ENCODE results near the gene FKBP1A.

DNA sequence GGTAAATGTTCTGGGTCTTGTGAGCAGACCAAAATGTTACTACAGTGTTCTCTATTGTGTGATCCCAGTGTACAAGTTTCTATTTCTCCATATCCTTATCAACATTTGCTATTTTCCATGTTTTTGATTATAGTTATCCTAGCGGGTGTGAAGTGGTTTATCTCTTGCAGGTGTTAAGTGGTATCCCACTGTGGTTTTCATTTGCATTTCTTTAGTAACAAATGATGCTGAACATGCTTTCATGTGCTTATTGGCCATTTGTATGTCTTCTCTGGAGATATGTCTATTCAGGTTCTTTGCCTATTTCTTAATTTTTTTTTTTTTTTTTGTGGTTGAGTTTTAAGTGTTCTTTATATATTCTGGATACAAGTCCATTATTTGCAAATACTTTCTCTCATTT, 38.3 kb upstream of the FKBP1A start:
- TF ChIP-seq, protein P1, sequence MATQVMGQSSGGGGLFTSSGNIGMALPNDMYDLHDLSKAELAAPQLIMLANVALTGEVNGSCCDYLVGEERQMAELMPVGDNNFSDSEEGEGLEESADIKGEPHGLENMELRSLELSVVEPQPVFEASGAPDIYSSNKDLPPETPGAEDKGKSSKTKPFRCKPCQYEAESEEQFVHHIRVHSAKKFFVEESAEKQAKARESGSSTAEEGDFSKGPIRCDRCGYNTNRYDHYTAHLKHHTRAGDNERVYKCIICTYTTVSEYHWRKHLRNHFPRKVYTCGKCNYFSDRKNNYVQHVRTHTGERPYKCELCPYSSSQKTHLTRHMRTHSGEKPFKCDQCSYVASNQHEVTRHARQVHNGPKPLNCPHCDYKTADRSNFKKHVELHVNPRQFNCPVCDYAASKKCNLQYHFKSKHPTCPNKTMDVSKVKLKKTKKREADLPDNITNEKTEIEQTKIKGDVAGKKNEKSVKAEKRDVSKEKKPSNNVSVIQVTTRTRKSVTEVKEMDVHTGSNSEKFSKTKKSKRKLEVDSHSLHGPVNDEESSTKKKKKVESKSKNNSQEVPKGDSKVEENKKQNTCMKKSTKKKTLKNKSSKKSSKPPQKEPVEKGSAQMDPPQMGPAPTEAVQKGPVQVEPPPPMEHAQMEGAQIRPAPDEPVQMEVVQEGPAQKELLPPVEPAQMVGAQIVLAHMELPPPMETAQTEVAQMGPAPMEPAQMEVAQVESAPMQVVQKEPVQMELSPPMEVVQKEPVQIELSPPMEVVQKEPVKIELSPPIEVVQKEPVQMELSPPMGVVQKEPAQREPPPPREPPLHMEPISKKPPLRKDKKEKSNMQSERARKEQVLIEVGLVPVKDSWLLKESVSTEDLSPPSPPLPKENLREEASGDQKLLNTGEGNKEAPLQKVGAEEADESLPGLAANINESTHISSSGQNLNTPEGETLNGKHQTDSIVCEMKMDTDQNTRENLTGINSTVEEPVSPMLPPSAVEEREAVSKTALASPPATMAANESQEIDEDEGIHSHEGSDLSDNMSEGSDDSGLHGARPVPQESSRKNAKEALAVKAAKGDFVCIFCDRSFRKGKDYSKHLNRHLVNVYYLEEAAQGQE (IDR thresholded peaks at IDR 0.05; ENCODE audit: low read depth, low read length), result no peak
- TF ChIP-seq, protein P2, sequence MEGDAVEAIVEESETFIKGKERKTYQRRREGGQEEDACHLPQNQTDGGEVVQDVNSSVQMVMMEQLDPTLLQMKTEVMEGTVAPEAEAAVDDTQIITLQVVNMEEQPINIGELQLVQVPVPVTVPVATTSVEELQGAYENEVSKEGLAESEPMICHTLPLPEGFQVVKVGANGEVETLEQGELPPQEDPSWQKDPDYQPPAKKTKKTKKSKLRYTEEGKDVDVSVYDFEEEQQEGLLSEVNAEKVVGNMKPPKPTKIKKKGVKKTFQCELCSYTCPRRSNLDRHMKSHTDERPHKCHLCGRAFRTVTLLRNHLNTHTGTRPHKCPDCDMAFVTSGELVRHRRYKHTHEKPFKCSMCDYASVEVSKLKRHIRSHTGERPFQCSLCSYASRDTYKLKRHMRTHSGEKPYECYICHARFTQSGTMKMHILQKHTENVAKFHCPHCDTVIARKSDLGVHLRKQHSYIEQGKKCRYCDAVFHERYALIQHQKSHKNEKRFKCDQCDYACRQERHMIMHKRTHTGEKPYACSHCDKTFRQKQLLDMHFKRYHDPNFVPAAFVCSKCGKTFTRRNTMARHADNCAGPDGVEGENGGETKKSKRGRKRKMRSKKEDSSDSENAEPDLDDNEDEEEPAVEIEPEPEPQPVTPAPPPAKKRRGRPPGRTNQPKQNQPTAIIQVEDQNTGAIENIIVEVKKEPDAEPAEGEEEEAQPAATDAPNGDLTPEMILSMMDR (IDR thresholded peaks at IDR 0.05), result no peak
- TF ChIP-seq, protein P3, sequence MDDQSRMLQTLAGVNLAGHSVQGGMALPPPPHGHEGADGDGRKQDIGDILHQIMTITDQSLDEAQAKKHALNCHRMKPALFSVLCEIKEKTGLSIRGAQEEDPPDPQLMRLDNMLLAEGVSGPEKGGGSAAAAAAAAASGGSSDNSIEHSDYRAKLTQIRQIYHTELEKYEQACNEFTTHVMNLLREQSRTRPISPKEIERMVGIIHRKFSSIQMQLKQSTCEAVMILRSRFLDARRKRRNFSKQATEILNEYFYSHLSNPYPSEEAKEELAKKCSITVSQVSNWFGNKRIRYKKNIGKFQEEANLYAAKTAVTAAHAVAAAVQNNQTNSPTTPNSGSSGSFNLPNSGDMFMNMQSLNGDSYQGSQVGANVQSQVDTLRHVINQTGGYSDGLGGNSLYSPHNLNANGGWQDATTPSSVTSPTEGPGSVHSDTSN (IDR thresholded peaks at IDR 0.05), result no peak
- TF ChIP-seq MXI1 (IDR thresholded peaks at IDR 0.05; ENCODE audit: low read depth, low read length) (no peak), YY1 (IDR thresholded peaks at IDR 0.05; ENCODE audit: low read depth) (no peak), GATA2 (CRISPR knock-in tag; IDR thresholded peaks at IDR 0.05) (no peak), RXRA (IDR thresholded peaks at IDR 0.05; ENCODE audit: borderline replicate concordance, low read depth) (no peak), RCOR1 (IDR thresholded peaks at IDR 0.05; ENCODE audit: low read length) (no peak), RFX5 (IDR thresholded peaks at IDR 0.05; ENCODE audit: low read length) (no peak)
- TF ChIP-seq, protein P4, sequence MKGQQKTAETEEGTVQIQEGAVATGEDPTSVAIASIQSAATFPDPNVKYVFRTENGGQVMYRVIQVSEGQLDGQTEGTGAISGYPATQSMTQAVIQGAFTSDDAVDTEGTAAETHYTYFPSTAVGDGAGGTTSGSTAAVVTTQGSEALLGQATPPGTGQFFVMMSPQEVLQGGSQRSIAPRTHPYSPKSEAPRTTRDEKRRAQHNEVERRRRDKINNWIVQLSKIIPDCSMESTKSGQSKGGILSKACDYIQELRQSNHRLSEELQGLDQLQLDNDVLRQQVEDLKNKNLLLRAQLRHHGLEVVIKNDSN (IDR thresholded peaks at IDR 0.05; ENCODE audit: borderline replicate concordance, low read depth), result no peak
- TF ChIP-seq, protein P5, sequence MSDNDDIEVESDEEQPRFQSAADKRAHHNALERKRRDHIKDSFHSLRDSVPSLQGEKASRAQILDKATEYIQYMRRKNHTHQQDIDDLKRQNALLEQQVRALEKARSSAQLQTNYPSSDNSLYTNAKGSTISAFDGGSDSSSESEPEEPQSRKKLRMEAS (IDR thresholded peaks at IDR 0.05; ENCODE audit: low read depth), result no peak
- TF ChIP-seq, protein P6, sequence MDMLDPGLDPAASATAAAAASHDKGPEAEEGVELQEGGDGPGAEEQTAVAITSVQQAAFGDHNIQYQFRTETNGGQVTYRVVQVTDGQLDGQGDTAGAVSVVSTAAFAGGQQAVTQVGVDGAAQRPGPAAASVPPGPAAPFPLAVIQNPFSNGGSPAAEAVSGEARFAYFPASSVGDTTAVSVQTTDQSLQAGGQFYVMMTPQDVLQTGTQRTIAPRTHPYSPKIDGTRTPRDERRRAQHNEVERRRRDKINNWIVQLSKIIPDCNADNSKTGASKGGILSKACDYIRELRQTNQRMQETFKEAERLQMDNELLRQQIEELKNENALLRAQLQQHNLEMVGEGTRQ (IDR thresholded peaks at IDR 0.05; ENCODE audit: borderline replicate concordance, low read depth, low read length), result no peak
- TF ChIP-seq, protein P7, sequence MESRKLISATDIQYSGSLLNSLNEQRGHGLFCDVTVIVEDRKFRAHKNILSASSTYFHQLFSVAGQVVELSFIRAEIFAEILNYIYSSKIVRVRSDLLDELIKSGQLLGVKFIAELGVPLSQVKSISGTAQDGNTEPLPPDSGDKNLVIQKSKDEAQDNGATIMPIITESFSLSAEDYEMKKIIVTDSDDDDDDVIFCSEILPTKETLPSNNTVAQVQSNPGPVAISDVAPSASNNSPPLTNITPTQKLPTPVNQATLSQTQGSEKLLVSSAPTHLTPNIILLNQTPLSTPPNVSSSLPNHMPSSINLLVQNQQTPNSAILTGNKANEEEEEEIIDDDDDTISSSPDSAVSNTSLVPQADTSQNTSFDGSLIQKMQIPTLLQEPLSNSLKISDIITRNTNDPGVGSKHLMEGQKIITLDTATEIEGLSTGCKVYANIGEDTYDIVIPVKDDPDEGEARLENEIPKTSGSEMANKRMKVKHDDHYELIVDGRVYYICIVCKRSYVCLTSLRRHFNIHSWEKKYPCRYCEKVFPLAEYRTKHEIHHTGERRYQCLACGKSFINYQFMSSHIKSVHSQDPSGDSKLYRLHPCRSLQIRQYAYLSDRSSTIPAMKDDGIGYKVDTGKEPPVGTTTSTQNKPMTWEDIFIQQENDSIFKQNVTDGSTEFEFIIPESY (IDR thresholded peaks at IDR 0.05; ENCODE audit: borderline replicate concordance, low read depth), result no peak
- TF ChIP-seq, protein P8, sequence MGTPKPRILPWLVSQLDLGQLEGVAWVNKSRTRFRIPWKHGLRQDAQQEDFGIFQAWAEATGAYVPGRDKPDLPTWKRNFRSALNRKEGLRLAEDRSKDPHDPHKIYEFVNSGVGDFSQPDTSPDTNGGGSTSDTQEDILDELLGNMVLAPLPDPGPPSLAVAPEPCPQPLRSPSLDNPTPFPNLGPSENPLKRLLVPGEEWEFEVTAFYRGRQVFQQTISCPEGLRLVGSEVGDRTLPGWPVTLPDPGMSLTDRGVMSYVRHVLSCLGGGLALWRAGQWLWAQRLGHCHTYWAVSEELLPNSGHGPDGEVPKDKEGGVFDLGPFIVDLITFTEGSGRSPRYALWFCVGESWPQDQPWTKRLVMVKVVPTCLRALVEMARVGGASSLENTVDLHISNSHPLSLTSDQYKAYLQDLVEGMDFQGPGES (IDR thresholded peaks at IDR 0.05; ENCODE audit: low read depth, low read length), result no peak

Data from SK-N-SH (cell line).